Measurements from ENCODE around the gene SLC6A6.

DNA sequence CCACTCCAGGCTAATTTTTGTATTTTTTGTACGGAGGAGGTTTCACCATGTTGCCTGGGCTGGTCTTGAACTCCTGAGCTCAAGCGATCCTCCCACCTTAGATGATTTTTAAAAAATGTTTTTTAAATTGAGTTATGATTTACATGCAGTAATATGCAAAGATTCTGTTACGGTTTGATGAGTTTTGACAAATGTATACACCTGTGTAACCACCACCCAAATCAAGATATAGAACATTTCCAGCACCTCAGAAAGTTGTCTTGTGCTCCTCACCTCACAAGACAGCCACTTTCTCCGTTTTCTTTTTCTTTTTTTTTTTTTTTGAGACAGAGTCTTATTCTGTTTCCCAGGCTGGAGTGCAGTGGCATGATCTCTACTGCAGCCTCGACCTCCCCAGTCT lies 4.8 kb downstream of the SLC6A6 start:
- TF ChIP-seq GABPA (IDR thresholded peaks at IDR 0.05; ENCODE audit: low read depth) = no peak
- TF ChIP-seq NFIC (IDR thresholded peaks at IDR 0.05; ENCODE audit: borderline replicate concordance) = no peak
- TF ChIP-seq, protein P1, sequence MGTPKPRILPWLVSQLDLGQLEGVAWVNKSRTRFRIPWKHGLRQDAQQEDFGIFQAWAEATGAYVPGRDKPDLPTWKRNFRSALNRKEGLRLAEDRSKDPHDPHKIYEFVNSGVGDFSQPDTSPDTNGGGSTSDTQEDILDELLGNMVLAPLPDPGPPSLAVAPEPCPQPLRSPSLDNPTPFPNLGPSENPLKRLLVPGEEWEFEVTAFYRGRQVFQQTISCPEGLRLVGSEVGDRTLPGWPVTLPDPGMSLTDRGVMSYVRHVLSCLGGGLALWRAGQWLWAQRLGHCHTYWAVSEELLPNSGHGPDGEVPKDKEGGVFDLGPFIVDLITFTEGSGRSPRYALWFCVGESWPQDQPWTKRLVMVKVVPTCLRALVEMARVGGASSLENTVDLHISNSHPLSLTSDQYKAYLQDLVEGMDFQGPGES (IDR thresholded peaks at IDR 0.05; ENCODE audit: low read depth, low read length) = no peak
- no peak for TF ChIP-seq SIN3A (IDR thresholded peaks at IDR 0.05; ENCODE audit: borderline replicate concordance, low read depth, low read length)
- TF ChIP-seq, protein P2, sequence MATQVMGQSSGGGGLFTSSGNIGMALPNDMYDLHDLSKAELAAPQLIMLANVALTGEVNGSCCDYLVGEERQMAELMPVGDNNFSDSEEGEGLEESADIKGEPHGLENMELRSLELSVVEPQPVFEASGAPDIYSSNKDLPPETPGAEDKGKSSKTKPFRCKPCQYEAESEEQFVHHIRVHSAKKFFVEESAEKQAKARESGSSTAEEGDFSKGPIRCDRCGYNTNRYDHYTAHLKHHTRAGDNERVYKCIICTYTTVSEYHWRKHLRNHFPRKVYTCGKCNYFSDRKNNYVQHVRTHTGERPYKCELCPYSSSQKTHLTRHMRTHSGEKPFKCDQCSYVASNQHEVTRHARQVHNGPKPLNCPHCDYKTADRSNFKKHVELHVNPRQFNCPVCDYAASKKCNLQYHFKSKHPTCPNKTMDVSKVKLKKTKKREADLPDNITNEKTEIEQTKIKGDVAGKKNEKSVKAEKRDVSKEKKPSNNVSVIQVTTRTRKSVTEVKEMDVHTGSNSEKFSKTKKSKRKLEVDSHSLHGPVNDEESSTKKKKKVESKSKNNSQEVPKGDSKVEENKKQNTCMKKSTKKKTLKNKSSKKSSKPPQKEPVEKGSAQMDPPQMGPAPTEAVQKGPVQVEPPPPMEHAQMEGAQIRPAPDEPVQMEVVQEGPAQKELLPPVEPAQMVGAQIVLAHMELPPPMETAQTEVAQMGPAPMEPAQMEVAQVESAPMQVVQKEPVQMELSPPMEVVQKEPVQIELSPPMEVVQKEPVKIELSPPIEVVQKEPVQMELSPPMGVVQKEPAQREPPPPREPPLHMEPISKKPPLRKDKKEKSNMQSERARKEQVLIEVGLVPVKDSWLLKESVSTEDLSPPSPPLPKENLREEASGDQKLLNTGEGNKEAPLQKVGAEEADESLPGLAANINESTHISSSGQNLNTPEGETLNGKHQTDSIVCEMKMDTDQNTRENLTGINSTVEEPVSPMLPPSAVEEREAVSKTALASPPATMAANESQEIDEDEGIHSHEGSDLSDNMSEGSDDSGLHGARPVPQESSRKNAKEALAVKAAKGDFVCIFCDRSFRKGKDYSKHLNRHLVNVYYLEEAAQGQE (IDR thresholded peaks at IDR 0.05; ENCODE audit: low read depth, low read length) = no peak
- no peak for TF ChIP-seq POLR2AphosphoS5 (IDR thresholded peaks at IDR 0.05; ENCODE audit: low read depth, low read length)
- TF ChIP-seq, protein P3, sequence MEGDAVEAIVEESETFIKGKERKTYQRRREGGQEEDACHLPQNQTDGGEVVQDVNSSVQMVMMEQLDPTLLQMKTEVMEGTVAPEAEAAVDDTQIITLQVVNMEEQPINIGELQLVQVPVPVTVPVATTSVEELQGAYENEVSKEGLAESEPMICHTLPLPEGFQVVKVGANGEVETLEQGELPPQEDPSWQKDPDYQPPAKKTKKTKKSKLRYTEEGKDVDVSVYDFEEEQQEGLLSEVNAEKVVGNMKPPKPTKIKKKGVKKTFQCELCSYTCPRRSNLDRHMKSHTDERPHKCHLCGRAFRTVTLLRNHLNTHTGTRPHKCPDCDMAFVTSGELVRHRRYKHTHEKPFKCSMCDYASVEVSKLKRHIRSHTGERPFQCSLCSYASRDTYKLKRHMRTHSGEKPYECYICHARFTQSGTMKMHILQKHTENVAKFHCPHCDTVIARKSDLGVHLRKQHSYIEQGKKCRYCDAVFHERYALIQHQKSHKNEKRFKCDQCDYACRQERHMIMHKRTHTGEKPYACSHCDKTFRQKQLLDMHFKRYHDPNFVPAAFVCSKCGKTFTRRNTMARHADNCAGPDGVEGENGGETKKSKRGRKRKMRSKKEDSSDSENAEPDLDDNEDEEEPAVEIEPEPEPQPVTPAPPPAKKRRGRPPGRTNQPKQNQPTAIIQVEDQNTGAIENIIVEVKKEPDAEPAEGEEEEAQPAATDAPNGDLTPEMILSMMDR (IDR thresholded peaks at IDR 0.05) = no peak
- TF ChIP-seq RAD21 (IDR thresholded peaks at IDR 0.05; ENCODE audit: low read length) = no peak
- TF ChIP-seq EP300 (IDR thresholded peaks at IDR 0.05; ENCODE audit: borderline replicate concordance in 1 of 2, low read depth in 1 of 2, low read length in 1 of 2) = no peak

Data from SK-N-SH (cell line).